Prostate gland (tissue), 2 donors: ENCODE results near the gene UBASH3B. TPM values are rescaled to one million over a fixed set of nuclear protein-coding genes. Genes with fewer than 3 reads are reported as not detected.

Experiments used
- DNase-seq: peaks from one replicate; pipeline ENCODE4 v3.0.0-alpha.2; 2019; ENCODE audit warnings: low spot score
- H3K27ac ChIP-seq, 2 donors: fragments of 200-600 bp; sonication (generic); 2 replicates each; pipeline ENCODE4 v1.5.1; 2017 to 2019
- H3K27me3 ChIP-seq: fragments of 200-600 bp; sonication (generic); replicated peaks from 2 replicates; pipeline ENCODE4 v1.5.1; 2019; ENCODE audit not compliant: insufficient read depth
- H3K36me3 ChIP-seq, 2 donors: fragments of 200-600 bp; sonication (generic); 1 replicate in 1 of 2; 2 replicates in 1 of 2; pipeline versions ENCODE4 v1.5.1 to v1.8.1; 2017 to 2019
- H3K4me1 ChIP-seq: fragments of 200-600 bp; sonication (generic); replicated peaks from 2 replicates; pipeline ENCODE4 v1.5.1; 2019
- H3K4me3 ChIP-seq, 2 donors: fragments of 200-600 bp; sonication (generic); 2 replicates each; pipeline ENCODE4 v1.5.1; 2017 to 2019
- H3K9me3 ChIP-seq: fragments of 200-600 bp; sonication (generic); 2 replicates; pipeline ENCODE4 v1.5.1; 2017
- CTCF ChIP-seq, 4 experiments: fragments of 200-600 bp in 2 of 4; fragments of 450-650 bp in 2 of 4; sonication (generic) in 2 of 4; IDR thresholded peaks; 1 replicate in 3 of 4; 2 replicates in 1 of 4; pipeline ENCODE4 v1.5.1; 2016 to 2019; ENCODE audit warnings: antibody characterized with exemption in 4 of 4, mild to moderate bottlenecking in 2 of 4, moderate library complexity in 2 of 4
- POLR2A ChIP-seq: fragments of 450-650 bp; IDR thresholded peaks from one replicate; pipeline ENCODE4 v1.6.1; 2016; ENCODE audit warnings: antibody characterized with exemption, mild to moderate bottlenecking
- POLR2AphosphoS5 ChIP-seq: sonication (generic); formaldehyde crosslinking; IDR thresholded peaks from one replicate; pipeline ENCODE4 v1.6.1; 2017; ENCODE audit warnings: antibody characterized with exemption
- WGBS: methylation state at CpG from one replicate; pipeline ENCODE4 v1.1.5; 2018; 5-methylcytosine and 5-hydroxymethylcytosine counted together
- intact Hi-C: fragments of 100-400 bp; cut with DNase I; formaldehyde crosslinking; loops from one replicate; pipeline ENCODE4 v1.14.2; 2022
- total RNA-seq, 2 donors: library from RNA; depleted of rRNA; stranded (reverse); fragments of >200 nt; gene quantifications; one replicate each; pipeline ENCODE4 v1.1.0, GENCODE V29; 2016

UBASH3B gene
- total RNA-seq, 2 donors from 2014 or later = 1.9 to 9.9 TPM

GRCh38 chr11:122714004-122714403, 58.5 kb downstream of the UBASH3B start:
- 95% methylated on average over 5 of the region's 5 CpGs for WGBS

GRCh38 chr11:122714484-122714883, 59.0 kb downstream of the UBASH3B start:
- Histone ChIP-seq H3K4me3 (no peak overlapping the region), H3K4me1 (no peaks in the 10 kb centered on the region), H3K27me3 (no peaks in the 10 kb centered on the region), H3K9me3 (no peaks in the 10 kb centered on the region), H3K36me3 (no peaks in the 10 kb centered on the region), H3K27ac (no peak overlapping the region)
- intact Hi-C loops = no loop called here
- WGBS = 93% methylated on average over 5 of the region's 5 CpGs
- no peak for TF ChIP-seq POLR2AphosphoS5
- TF ChIP-seq POLR2A = no peak
- TF ChIP-seq CTCF (IDR thresholded peaks at IDR 0.05) = no peak
- DNase-seq = no peak

More at GRCh38 chr11:122714004-122714403, 58.5 kb downstream of the UBASH3B start:
- no peaks in the 10 kb centered on the region for H3K27me3 ChIP-seq
- no peaks in the 10 kb centered on the region for H3K9me3 ChIP-seq
- DNase-seq = no peak
- TF ChIP-seq POLR2A (no peak), CTCF (IDR thresholded peaks at IDR 0.05) (no peak), POLR2AphosphoS5 (no peak)
- no peak overlapping the region for H3K4me3 ChIP-seq
- H3K4me1 ChIP-seq = no peaks in the 10 kb centered on the region
- H3K27ac ChIP-seq = no peak overlapping the region
- intact Hi-C loops = no loop called here
- no peaks in the 10 kb centered on the region for H3K36me3 ChIP-seq

GRCh38 chr11:122715548-122716440, 60.3 kb downstream of the UBASH3B start:
- no peak for TF ChIP-seq CTCF (IDR thresholded peaks at IDR 0.05)
- Histone ChIP-seq H3K4me3 (no peak overlapping the region), H3K27ac (no peak overlapping the region), H3K4me1 (no peaks in the 10 kb centered on the region), H3K9me3 (no peaks in the 10 kb centered on the region), H3K27me3 (no peaks in the 10 kb centered on the region), H3K36me3 (no peaks in the 10 kb centered on the region)
- 59% methylated on average over 11 of the region's 11 CpGs for WGBS
- intact Hi-C loops = no loop called here
- no peak for DNase-seq

- no peaks in the 10 kb centered on the region for H3K9me3 ChIP-seq
- no peak overlapping the region for H3K27ac ChIP-seq
- H3K36me3 ChIP-seq = no peaks in the 10 kb centered on the region
- intact Hi-C loops = no loop called here
- H3K4me1 ChIP-seq = no peaks in the 10 kb centered on the region
- TF ChIP-seq POLR2A (no peak), POLR2AphosphoS5 (no peak), CTCF (IDR thresholded peaks at IDR 0.05) (no peak)
- no peak for DNase-seq
- no peaks in the 10 kb centered on the region for H3K27me3 ChIP-seq
- no peak overlapping the region for H3K4me3 ChIP-seq
- 65% methylated on average over 9 of the region's 9 CpGs for WGBS
Observed at GRCh38 chr11:122717264-122717867, 61.8 kb downstream of the UBASH3B start.
